ENCODE measurements around the gene ZDHHC24.
"Not testable (repeated sequence)": the region's sequence is repeated elsewhere in the genome, so short reads cannot be mapped to it uniquely, and the experiment has no call there.

- TF ChIP-seq CTCF, POLR2A (IDR thresholded peaks at IDR 0.05): not testable (repeated sequence)
Observed at GRCh38 chr11:66544952-66545351, 896 bp downstream of the ZDHHC24 start.
